Activated CD4-positive, CD25-positive, alpha-beta regulatory T cell (primary cell): Measurements from ENCODE around the gene NID2.

Experiments
- DNase-seq, 4 experiments: peaks; one replicate each; lab custom pipeline; 2025; lab: John Stamatoyannopoulos, UW

The NID2 gene, protein sequence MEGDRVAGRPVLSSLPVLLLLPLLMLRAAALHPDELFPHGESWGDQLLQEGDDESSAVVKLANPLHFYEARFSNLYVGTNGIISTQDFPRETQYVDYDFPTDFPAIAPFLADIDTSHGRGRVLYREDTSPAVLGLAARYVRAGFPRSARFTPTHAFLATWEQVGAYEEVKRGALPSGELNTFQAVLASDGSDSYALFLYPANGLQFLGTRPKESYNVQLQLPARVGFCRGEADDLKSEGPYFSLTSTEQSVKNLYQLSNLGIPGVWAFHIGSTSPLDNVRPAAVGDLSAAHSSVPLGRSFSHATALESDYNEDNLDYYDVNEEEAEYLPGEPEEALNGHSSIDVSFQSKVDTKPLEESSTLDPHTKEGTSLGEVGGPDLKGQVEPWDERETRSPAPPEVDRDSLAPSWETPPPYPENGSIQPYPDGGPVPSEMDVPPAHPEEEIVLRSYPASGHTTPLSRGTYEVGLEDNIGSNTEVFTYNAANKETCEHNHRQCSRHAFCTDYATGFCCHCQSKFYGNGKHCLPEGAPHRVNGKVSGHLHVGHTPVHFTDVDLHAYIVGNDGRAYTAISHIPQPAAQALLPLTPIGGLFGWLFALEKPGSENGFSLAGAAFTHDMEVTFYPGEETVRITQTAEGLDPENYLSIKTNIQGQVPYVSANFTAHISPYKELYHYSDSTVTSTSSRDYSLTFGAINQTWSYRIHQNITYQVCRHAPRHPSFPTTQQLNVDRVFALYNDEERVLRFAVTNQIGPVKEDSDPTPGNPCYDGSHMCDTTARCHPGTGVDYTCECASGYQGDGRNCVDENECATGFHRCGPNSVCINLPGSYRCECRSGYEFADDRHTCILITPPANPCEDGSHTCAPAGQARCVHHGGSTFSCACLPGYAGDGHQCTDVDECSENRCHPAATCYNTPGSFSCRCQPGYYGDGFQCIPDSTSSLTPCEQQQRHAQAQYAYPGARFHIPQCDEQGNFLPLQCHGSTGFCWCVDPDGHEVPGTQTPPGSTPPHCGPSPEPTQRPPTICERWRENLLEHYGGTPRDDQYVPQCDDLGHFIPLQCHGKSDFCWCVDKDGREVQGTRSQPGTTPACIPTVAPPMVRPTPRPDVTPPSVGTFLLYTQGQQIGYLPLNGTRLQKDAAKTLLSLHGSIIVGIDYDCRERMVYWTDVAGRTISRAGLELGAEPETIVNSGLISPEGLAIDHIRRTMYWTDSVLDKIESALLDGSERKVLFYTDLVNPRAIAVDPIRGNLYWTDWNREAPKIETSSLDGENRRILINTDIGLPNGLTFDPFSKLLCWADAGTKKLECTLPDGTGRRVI (N-terminal part only)

DNA sequence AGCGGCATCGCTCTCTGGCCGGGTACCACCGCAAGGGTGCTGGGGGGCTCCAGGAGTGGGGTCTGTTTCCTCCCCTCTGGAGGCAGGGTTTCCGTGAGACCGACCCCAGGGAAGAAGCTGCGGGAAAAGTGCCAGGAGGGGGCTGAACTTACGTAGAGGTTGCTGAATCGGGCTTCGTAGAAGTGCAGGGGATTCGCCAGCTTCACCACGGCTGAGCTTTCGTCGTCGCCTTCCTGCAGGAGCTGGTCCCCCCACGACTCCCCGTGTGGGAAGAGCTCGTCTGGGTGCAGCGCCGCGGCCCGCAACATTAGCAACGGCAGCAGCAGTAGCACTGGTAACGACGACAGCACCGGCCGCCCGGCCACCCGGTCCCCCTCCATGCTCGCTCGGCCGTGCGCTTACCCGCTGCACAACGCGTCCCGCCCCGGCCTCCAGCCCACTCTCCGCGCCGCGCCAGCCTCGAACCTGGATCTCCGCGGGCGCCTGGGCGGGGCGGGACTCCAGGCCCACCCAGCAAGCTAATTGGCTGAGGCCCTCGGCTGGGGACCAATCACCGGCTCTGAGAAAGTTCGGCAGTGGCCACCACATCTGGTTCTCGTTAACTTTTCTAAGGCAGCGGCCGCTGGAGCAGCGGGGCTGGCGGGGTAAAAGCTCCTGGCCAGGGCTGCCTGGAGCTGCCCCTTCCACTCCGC, at the start of gene NID2:
NID2 (minus strand) TSS at position 445 of the 692 bp plus-strand sequence; CDS start at position 380, 65 bp downstream.
- DNase-seq: no peak

DNA sequence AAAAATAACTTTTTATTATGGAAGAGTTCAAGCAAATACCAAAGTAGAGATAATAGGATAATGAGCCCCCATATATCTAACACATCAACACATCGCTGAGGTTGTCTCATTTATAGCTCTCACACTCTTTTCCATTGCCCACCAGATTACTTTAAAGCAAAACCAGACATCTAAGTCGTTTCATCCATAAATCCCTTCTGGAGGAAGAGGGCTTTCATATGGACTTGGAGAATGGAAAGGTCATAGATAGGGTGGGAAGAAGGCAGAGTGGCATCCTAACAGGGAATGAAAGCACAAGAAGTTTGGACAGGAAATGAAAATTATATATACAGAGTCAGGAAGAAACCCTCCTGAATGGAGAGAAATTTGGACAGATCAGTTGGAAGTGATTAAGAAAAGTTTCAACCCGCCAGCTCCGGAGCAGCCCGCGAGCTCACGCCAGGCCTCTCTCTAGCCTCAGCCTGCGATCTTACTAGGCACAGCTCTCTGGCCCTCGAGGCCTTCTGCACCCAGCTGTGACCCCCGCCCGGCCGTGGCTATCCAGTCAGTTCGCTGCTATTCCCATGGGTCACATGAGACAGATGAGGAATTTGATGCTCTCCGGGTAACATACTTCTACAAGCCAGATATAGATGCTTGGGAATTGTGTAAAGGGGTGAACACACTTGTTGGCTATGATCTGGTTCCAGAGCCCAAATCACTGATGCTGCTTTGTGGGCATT, 48.4 kb upstream of the NID2 start:
- no peak for DNase-seq

DNA sequence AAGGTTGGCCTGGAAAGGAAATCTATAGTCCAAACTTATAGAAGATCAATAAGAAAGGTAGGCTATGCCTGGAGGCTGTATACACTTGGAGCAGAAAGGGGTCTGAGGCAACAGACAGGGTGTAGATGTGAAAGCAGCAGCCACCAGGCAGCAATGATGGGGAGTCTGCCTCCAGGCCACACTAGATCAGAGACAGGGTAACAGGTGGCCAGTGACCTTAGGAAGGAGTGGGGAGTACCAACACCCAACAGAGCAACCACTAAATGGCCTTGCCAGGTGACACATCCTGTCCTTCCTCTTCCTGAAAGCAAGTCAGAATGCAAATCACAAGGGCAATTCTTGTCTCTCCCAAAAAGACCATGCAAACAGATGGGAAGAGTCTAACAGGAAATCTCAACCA, 46.4 kb upstream of the NID2 start:
- DNase-seq: no peak

DNA sequence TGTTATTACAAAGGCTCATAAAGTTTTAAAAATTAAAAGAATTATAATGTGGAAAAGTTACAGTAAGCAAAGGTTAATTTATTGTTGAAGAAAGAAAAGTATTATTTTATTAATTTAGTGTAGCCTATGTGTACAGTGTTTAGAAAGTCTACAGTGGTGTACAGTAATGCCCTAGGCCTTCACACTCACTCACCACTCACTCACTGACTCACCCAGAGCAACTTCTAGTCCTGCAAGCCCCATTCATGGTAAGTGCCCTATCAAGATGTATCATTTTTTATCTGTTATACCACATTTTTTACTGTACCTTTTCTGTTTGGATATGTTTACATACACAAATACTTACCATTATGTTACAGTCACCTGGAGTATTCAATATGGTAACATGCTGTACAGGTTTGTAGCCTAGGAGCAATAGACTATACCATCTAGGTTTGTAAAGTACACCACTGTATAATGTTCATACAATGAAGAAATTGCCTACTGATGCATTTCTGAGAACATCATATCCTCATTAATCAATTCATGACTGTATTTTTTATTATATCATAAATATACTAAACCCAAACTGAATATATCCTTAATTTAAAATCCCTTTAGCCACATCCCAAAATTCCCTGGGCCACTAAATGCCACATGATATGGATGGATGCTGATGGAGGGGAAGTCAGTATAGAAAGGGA, 43.6 kb upstream of the NID2 start:
- no peak for DNase-seq

DNA sequence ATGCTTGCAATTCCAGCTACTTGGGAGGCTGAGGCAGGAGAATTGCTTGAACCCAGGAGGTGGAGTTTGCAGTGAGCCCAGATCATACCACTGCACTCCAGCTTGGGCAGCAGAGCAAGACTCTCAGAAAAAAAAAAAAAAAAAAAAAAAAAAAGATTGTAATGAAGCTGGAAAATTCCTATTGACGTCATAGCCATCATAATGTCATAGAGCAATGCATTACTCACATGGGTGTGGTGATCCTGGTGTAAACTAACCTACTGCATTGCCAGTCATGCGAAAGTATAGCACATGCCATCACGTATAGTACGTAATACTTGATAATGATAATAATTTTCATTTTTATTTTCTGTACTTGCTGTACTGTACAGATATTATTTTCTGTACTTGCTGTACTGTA, 42.7 kb upstream of the NID2 start:
- no peak for DNase-seq

DNA sequence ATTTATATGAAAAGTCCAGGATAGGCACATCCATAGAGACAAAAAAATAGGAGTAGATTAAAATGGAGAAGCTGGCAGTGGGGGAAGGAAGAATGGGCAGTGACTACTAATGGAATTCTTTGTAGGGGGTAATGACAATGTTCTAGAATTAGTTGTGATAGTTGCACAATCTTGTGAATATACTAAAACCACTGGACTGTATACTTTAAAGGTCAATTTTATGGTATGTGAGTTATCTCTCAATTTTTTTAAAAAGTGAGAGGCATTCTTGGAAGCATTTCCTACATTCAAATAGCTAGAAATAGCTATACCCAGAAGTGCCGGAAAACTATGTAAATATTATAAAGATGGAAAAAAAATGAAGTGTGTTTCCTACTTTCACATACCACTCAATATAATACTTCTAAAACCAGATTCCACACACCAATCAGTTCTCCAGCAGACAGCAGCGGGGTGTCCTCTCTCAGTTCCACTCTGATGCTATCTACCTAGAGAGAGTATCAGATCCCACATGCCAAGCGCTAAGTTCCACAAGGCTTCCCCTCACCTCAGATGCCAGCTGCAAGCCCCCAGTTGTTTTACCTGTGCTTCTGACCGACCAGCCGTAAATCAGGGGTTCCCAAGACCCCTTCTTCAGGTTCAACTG, 41.7 kb upstream of the NID2 start:
- no peak for DNase-seq

DNA sequence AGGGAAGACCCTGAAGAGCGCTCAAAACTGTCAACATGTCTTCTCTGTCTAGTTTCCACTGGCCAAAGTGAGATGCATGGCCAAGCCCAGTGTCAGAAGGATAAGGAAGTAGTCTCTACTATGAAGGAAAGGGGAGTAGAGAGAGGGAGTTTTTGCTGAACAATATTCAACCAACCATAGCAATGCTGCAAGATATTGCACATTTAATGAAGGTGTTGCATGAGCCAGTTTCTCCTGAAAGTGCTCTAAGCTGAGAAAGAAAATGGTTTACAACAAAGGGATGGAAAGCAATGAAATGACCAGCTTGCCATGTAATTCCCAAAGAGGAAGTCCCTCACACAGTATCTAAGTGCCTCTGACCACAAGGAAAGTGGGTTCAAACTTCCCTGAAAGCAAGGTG, 40.0 kb upstream of the NID2 start:
- DNase-seq: no peak

DNA sequence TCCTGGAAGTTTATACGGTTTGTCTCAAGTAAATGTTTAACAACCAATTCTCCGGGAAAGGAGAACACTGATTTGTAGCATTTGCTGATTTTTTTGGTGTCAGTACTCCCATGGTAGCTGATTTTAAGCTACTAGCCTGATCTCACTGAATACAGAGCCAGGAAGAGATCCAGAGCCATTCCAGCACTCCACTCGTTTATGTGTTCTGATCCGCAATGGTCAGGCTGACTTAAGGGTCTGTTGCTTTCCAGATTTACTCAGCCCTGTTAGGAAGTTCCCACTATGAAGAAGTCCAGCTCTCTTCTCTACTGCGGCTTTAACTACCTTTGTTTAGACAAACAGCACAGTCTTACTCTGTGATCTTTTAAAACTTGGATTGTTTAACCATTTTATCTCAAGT, 38.0 kb upstream of the NID2 start:
- no peak for DNase-seq

DNA sequence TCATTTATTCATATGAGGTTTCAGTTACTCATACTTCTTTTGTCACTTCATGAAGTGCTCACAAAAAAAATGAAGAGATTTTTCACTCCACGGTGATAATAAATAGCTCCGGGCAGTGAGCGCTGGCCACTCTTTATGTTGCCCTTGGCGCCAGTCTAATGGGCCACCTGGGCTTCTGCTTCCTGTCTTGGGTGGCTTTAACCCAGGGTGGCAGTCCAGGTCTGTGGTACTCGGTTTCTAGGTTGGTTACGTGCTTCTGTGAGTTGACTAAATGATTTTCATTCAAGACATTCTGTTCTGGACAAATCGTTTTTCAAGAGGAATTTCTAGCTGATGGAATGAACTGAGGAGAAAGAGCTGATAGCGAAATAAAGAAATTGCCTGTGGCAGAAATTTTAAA, 34.6 kb upstream of the NID2 start:
- no peak for DNase-seq

DNA sequence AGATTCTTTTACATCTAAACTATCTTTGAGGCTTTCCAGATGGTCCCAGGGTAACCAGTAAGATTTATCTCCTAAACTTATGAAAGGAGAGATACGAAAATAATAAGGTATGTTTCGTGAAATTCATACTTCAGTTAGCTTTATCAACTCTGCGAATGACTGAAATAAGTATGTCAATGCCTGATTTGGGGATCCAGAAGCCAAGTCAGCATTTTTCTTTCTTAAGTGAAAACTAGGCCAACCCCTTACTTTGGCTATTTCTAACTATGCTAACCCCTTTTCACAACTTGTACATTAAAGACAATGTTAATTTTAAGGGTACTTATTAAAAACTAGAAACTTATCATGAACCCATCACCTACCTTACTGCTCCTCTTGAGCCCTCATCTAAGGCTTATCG, 26.9 kb upstream of the NID2 start:
- no peak for DNase-seq

DNA sequence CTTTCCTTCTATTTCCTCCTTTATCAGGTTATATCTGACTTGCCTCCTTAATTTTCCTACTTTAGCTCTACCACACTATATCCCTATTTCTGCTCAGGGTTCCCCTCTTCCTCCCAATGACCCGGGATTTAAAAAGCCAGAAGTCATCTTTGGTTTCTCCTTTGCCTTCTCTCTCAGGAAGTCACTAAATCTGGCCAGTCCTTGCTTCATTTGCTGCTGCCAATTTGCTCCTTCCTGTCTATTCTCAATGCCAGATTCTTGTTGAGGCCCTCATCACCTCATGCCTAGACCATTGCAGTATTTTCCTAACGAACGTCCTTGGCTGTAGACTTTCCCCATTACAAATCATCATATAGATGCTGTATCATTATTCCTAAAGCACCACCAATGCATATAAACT, 26.5 kb upstream of the NID2 start:
- no peak for DNase-seq

DNA sequence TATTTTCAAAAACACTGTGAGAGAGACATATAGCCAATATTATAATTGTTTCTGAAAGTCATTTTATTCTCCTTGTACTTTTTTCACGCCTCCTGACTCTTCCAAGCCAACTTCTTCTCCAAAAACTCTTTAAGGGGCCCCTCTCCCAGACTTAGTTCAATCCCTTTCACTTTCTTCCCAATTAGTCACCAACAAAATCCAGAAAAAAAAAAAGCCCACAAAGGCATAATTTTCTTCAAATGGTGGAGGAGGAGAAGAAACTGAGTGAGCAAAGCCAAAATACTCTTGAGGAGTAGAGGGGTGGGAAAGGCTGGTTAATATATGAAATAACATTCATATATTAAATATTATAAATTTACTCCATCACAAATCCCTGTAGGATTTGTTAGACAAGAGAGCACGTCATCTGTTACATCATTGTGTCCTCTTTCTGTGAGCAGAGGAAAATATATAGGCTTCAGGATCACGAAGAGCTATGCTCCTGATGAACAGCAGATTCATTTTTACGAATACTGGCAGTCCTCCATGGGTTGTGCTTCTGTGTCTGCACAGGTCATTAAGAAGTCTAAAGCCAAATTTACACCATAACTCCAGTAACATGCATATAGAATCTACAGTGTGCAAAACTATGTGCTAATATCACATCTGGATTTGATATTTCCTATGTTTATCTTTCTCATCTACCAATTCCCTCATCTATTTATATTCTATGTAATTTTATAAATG, 25.9 kb upstream of the NID2 start:
- no peak for DNase-seq

DNA sequence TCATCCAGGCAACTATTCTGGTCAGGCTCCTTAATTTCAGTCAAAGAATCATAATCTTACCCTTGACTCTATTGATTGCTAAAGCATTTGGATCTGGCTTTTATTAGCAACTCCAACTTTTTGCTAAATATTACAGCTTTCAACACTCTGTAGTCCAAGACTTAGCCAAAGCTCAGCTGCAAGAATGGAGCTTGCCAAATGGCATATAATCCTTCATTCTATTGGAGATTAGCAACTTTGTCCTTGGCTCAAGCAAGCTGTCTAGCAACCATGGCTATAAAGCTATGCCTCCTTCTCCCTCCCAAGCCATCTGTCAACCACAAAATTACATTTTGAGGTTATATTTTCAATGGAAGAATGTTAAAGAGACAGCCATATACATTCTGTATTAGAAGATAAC, 23.1 kb upstream of the NID2 start:
- DNase-seq: no peak

DNA sequence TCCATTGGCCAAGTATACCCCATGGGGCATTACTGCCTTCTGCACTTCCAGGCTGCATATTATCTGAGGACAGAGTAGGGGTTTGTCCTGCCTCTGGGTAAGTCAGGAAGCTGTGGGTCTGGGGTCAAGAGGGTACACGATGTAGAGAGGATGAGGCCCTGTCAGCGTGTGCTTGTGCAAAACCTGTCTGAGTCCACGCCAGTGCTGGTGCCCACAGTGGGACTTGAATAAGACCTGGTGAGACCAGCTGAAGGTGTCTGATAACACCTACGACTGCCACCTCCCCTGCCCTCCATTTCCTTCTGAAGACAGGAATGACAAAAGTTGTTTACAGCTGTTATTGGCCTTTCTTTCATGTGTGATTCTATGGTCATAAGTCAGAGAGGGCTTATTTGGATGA, 22.1 kb upstream of the NID2 start:
- DNase-seq: no peak

DNA sequence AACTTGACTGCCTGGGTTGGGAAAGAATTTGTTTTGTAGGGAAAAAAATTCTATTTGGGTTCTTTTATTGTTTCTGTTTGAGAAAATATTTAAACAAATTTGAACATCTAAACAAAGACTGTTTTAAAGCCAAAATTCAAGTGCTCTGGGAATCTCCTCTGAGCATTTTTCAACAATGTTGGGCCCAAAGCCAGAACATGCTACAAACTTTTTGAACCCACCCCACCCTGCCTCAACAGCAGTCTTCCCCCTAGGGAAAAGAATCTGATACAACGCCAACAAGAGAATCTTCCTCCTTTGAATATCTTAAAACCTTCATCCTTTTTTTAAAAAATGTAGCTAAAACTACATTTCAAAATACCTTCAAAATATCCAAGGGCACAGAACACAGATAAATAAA, 20.4 kb upstream of the NID2 start:
- DNase-seq: no peak

DNA sequence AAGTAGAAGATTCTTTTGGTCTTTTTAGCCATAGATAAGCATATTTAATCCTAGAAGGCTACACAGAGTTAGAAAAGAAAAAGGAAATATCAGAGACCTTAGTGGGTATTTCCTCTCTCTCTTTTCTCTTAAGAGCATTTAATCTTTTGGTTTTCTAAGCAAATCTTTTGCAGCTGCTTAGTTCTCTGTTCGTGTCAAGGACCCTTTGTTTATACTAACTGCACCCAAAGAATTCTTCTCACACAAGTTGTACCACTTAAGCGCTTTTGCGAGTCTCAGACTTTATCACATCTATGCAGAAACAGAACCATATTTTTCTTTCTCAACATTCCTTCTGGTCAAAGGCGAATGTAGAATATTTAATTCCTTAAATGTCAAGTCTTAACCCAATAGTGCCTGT, 17.9 kb upstream of the NID2 start:
- no peak for DNase-seq

DNA sequence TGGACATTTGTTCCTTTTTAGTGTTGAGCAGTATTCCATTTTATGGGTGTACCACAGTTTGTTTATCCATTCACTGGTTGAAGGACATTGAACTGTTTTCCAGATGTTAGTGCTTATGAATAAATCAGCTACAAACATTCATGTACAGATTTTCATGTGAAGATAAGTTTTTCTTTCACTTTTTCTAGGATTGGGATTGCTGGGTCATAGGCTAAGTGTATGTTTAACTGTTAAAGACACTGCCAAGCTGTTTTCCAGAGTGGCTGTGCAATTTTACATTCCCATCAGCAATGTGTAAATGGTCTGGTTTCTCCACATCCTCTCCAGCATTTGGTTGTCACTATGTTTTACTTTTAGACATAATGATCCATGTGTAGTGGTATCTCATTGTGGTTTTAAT, 14.0 kb upstream of the NID2 start:
- no peak for DNase-seq

DNA sequence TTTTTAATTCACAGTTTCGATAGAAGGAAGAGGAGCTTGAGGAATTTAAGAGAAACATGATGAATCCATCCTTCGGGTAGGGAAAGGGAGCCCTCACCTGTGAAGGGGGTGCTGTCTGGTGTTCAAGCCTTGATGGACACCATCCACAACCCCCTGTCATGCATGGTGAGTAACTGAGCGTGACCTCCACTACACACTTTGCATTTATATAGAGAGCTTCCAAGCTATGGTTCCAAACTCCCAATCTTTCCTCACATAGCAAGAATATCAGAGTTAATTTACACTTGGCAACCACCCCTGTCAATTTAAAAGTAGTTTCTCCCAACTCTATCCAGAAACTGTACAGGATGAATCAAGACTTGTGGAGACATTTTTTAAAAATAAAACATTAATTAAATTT, 13.1 kb upstream of the NID2 start:
- DNase-seq: no peak
